ENCODE data around the gene APBB1.

APBB1 gene

DNA sequence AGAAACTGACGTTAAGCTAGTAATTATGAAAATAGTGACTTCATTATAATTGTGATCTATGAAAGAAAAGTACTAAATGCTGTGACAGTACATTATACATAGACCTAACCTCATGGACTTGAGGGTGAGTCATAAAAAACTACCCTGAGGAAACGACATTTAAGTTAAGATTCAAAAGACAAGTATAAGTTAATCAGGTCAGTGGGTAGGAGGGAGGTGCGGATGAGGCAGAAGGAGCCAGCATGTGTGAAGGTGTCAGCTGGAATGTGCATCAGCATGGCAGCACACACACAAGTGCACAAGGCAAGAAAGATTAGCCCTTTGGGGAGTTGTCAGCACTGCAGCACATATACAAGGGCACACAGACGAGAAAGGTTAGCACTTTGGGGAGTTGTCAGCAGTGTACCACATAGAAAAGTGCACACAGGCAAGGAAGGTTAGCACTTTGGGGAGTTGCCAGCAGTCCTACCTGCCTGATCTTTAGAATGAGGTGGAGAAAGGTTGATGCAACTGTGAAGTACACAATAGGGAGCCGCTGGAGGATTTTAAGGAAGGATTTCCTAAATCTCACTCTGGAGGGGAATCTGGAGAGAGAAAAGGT, 67.0 kb downstream of the APBB1 start:
- no peak for DNase-seq (ENCODE audit: low read depth, low spot score)

DNA sequence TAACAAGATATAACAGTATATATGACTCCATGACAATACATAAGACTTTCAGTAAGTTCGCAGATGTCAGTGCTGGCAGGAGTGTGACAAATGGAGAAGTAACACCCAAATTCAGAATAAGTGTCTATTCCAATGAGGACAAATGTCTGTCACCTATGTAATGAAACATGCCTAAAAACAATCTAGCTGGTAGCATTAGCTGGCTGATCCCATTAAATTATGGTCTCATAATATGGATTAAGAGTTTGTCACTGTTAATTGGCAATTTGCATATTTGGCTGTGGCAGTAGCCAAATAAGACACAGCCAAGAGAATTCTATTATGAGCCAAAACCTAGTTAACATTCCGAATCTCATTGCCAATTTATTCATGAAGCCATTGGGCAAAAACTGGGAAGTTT, 68.4 kb downstream of the APBB1 start:
- DNase-seq (ENCODE audit: low read depth, low spot score): no peak

DNA sequence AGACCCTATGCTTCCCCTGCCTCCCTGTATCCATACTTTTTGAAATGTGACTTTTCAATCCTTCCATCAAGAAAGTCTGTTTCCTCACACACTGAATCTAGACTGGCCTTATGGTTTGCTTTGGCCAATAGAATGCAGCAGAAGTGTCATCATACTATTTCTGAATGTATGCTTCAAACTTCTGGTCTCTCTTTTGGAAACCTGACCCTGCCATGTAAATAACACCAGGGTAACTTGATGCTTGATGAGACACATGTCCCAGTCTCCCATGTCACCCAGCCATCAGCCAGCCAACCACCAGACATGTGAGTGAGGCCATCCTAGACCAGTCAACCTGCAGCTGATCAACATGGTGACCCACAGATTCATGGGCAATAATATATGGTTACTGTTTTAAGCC, 68.9 kb downstream of the APBB1 start:
- no peak for DNase-seq (ENCODE audit: low read depth, low spot score)

DNA sequence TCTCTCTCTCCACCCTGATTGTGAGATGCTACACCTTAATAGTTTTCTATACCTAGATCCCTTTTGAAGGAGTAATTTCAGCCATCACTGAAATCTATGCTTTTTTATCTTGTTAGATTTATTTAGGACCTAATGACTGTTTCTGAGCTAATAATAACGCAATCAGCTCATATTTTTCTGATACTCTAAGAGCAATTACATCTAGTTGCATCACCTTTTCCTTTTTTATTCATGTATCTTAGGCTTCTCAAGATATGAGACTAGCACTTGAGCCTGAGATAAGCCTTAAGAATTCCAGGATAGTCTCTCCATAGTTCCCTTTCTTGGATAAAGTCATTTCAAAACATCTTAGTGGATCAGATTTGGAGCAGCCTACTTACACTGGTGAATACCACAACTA, 73.5 kb downstream of the APBB1 start:
- DNase-seq (ENCODE audit: low read depth, low spot score): no peak
